ENCODE data around the gene GJA1.

The GJA1 gene

GRCh38 chr6:121413879-121414278 lies 21.6 kb upstream of the GJA1 start:
- TF ChIP-seq POLR2AphosphoS5 (IDR thresholded peaks at IDR 0.05; ENCODE audit: low read depth, low read length): no peak
- TF ChIP-seq FOXP2 (optimal IDR thresholded peaks at IDR 0.05; ENCODE audit: borderline replicate concordance, extremely low read depth, extremely low read length, insufficient read depth): no peak
- no peak for TF ChIP-seq SIN3A (IDR thresholded peaks at IDR 0.05; ENCODE audit: borderline replicate concordance, insufficient read depth, low read length)
- no peak for TF ChIP-seq TAF1 (IDR thresholded peaks at IDR 0.05; ENCODE audit: borderline replicate concordance, insufficient read depth, low read length)
- TF ChIP-seq REST (IDR thresholded peaks at IDR 0.05; ENCODE audit: insufficient read depth in 1 of 2, low read depth in 2 of 2, low read length in 2 of 2): no peak

GRCh38 chr6:121418346-121418745 lies 17.1 kb upstream of the GJA1 start:
- TF ChIP-seq SIN3A (IDR thresholded peaks at IDR 0.05; ENCODE audit: borderline replicate concordance, insufficient read depth, low read length): no peak
- no peak for TF ChIP-seq TAF1 (IDR thresholded peaks at IDR 0.05; ENCODE audit: borderline replicate concordance, insufficient read depth, low read length)
- no peak for TF ChIP-seq REST (IDR thresholded peaks at IDR 0.05; ENCODE audit: insufficient read depth in 1 of 2, low read depth in 2 of 2, low read length in 2 of 2)
- no peak for TF ChIP-seq FOXP2 (optimal IDR thresholded peaks at IDR 0.05; ENCODE audit: borderline replicate concordance, extremely low read depth, extremely low read length, insufficient read depth)
- no peak for TF ChIP-seq POLR2AphosphoS5 (IDR thresholded peaks at IDR 0.05; ENCODE audit: low read depth, low read length)

GRCh38 chr6:121426686-121427085 lies 8.8 kb upstream of the GJA1 start:
- no peak for TF ChIP-seq TAF1 (IDR thresholded peaks at IDR 0.05; ENCODE audit: borderline replicate concordance, insufficient read depth, low read length)
- TF ChIP-seq REST (IDR thresholded peaks at IDR 0.05; ENCODE audit: insufficient read depth in 1 of 2, low read depth in 2 of 2, low read length in 2 of 2): no peak
- no peak for TF ChIP-seq SIN3A (IDR thresholded peaks at IDR 0.05; ENCODE audit: borderline replicate concordance, insufficient read depth, low read length)
- no peak for TF ChIP-seq FOXP2 (optimal IDR thresholded peaks at IDR 0.05; ENCODE audit: borderline replicate concordance, extremely low read depth, extremely low read length, insufficient read depth)
- TF ChIP-seq POLR2AphosphoS5 (IDR thresholded peaks at IDR 0.05; ENCODE audit: low read depth, low read length): no peak

GRCh38 chr6:121428872-121429756 lies 6.3 kb upstream of the GJA1 start:
- TF ChIP-seq FOXP2 (optimal IDR thresholded peaks at IDR 0.05; ENCODE audit: borderline replicate concordance, extremely low read depth, extremely low read length, insufficient read depth): no peak
- TF ChIP-seq REST (IDR thresholded peaks at IDR 0.05; ENCODE audit: insufficient read depth in 1 of 2, low read depth in 2 of 2, low read length in 2 of 2): no peak
- TF ChIP-seq POLR2AphosphoS5 (IDR thresholded peaks at IDR 0.05; ENCODE audit: low read depth, low read length): no peak
- no peak for TF ChIP-seq TAF1 (IDR thresholded peaks at IDR 0.05; ENCODE audit: borderline replicate concordance, insufficient read depth, low read length)
- TF ChIP-seq SIN3A (IDR thresholded peaks at IDR 0.05; ENCODE audit: borderline replicate concordance, insufficient read depth, low read length): no peak
